Subcutaneous adipose tissue (tissue), 4 donors: ENCODE results near the gene WNT2B. TPM values are rescaled to one million over a fixed set of nuclear protein-coding genes. Genes with fewer than 3 reads are reported as not detected.

Source experiments
- CTCF ChIP-seq: fragments of 450-650 bp; IDR thresholded peaks from one replicate; pipeline ENCODE4 v1.5.1; 2016; ENCODE audit warnings: low read depth, mild to moderate bottlenecking, control low read depth, antibody characterized with exemption, moderate library complexity
- total RNA-seq, 4 donors: library from RNA; depleted of rRNA; stranded (reverse); fragments of >200 nt; gene quantifications; one replicate each; pipeline ENCODE4 v1.1.0, GENCODE V29; 2016

Gene WNT2B
- total RNA-seq, 4 donors from 2014 or later, result 3.6 to 7.5 (median 6.0) TPM

- no peak for TF ChIP-seq CTCF
Observed at GRCh38 chr1:112549590-112549989, 40.8 kb downstream of the WNT2B start.

- no peak for TF ChIP-seq CTCF
Observed at GRCh38 chr1:112554411-112554810, 45.6 kb downstream of the WNT2B start.

GRCh38 chr1:112557385-112557784 is 48.6 kb downstream of the WNT2B start:
- no peak for TF ChIP-seq CTCF

GRCh38 chr1:112558634-112559033 is 49.9 kb downstream of the WNT2B start:
- TF ChIP-seq CTCF, result no peak

- TF ChIP-seq CTCF, result no peak
Observed at GRCh38 chr1:112563341-112563740, 54.6 kb downstream of the WNT2B start.

- no peak for TF ChIP-seq CTCF
Observed at GRCh38 chr1:112564081-112564480, 55.3 kb downstream of the WNT2B start.

- no peak for TF ChIP-seq CTCF
Observed at GRCh38 chr1:112565800-112566199, 57.0 kb downstream of the WNT2B start.
